ENCODE results near the gene SIDT1. TPM values are rescaled to one million over a fixed set of nuclear protein-coding genes. Genes with fewer than 3 reads are reported as not detected.

Gene SIDT1
- total RNA-seq, 2 donors from 2014 or later: 1.6 to 14.0 TPM

DNA sequence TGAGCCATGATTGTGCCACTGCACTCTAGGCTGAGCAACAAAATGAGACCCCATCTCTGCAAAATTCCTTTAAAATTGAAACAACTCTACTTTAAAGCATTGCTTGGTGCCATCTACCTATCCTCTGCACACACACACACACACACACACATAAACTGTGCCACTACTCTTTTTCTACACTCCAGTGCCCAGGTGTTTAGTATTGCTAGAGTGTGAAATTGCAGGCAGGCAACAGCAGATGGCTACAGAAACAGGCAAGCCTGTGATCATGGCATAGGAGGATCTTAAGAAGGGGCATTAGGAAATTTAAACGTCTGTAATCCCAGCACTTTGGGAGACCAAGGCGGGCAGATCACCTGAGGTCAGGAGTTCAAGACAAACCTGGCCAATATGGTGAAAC is 39.0 kb downstream of the SIDT1 start:
- Histone ChIP-seq H3K27ac (no peak overlapping the region), H3K27me3 (replicated peaks; ENCODE audit: insufficient read depth) (no peaks in the 10 kb centered on the region), H3K36me3 (no peaks in the 10 kb centered on the region), H3K9me3 (no peaks in the 10 kb centered on the region), H3K4me3 (no peak overlapping the region), H3K4me1 (ENCODE audit: control insufficient read depth in 1 of 2, low read depth in 2 of 2) (no peaks in the 10 kb centered on the region)
- TF ChIP-seq, protein P1, sequence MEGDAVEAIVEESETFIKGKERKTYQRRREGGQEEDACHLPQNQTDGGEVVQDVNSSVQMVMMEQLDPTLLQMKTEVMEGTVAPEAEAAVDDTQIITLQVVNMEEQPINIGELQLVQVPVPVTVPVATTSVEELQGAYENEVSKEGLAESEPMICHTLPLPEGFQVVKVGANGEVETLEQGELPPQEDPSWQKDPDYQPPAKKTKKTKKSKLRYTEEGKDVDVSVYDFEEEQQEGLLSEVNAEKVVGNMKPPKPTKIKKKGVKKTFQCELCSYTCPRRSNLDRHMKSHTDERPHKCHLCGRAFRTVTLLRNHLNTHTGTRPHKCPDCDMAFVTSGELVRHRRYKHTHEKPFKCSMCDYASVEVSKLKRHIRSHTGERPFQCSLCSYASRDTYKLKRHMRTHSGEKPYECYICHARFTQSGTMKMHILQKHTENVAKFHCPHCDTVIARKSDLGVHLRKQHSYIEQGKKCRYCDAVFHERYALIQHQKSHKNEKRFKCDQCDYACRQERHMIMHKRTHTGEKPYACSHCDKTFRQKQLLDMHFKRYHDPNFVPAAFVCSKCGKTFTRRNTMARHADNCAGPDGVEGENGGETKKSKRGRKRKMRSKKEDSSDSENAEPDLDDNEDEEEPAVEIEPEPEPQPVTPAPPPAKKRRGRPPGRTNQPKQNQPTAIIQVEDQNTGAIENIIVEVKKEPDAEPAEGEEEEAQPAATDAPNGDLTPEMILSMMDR (IDR thresholded peaks at IDR 0.05): no peak
- DNase-seq (ENCODE audit: low spot score) (no peak), ATAC-seq (ENCODE audit: insufficient number of reproducible peaks, low FRiP score, low read depth) (no peak)

DNA sequence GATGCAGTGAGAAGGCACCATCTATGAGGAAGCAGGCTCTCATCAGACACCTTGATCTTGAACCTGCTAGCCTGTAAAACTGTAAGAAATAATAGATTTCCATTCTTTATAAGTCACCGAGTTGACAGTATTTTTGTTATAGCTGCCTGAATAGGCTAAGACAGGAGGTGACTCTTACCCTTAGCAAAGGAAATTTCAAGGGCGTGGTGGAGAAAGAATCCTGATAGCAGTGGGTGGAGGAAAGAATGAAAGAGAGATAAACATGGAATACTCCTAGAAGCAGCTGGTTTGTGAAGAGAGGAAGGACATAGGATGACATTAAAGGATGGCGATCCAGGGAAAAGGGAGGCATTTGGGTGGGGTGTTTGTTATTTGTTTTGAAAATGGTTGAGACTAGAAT is 41.4 kb downstream of the SIDT1 start:
- TF ChIP-seq, protein P1 (IDR thresholded peaks at IDR 0.05): no peak
- ATAC-seq (ENCODE audit: insufficient number of reproducible peaks, low FRiP score, low read depth): no peak
- H3K27me3 ChIP-seq (replicated peaks; ENCODE audit: insufficient read depth): no peaks in the 10 kb centered on the region

DNA sequence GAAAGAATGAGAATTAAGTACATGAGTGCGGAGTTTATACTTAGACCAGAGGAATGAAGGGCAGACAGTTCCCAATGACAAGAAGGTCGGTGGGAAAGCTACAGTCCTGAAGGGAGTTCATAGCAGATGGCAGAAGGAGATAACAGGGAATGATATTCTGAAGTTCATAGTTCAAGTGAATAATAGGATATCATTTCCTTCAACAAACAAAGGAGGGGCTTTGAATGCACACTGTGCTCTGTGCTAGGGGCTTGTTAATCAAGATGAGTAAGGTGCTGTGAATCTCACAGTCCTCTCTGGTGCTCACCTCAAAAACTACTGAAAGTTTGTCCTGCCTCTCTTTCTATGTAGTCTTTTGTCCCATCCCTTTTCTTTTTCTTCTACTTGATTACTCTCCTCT is 41.9 kb downstream of the SIDT1 start:
- DNase-seq (ENCODE audit: low spot score) (no peak), ATAC-seq (ENCODE audit: insufficient number of reproducible peaks, low FRiP score, low read depth) (no peak)
- Histone ChIP-seq H3K27me3 (replicated peaks; ENCODE audit: insufficient read depth) (no peaks in the 10 kb centered on the region), H3K4me1 (ENCODE audit: control insufficient read depth in 1 of 2, low read depth in 2 of 2) (no peaks in the 10 kb centered on the region), H3K4me3 (no peak overlapping the region), H3K9me3 (no peaks in the 10 kb centered on the region), H3K27ac (no peak overlapping the region), H3K36me3 (no peaks in the 10 kb centered on the region)
- TF ChIP-seq, protein P1 (IDR thresholded peaks at IDR 0.05): no peak

More for the DNA sequence above, 41.4 kb downstream of the SIDT1 start:
- Histone ChIP-seq H3K9me3 (no peaks in the 10 kb centered on the region), H3K4me1 (ENCODE audit: control insufficient read depth in 1 of 2, low read depth in 2 of 2) (no peaks in the 10 kb centered on the region), H3K36me3 (no peaks in the 10 kb centered on the region), H3K4me3 (no peak overlapping the region), H3K27ac (no peak overlapping the region)
- DNase-seq (ENCODE audit: low spot score): no peak

DNA sequence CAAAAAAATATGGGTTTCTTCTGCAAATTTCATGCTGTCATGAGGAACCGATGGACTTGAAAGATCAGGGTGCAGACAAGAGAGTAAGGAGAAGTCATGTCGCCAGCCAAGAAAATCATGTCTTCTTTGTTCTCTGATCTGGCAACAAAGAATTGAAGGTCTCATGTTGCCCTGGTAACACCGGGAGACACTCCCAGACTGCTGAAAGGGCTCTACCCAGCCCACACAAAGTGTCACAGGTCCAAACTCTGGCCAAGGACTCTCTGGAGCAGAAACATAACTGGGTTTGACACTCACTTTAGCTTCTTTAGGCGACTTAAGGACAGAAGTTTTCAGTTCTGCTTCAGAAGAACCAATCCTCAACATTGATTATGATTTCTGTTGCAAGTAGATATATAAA is 42.9 kb downstream of the SIDT1 start:
- Histone ChIP-seq H3K27me3 (replicated peaks; ENCODE audit: insufficient read depth) (no peaks in the 10 kb centered on the region), H3K9me3 (no peaks in the 10 kb centered on the region), H3K36me3 (no peaks in the 10 kb centered on the region), H3K27ac (no peak overlapping the region), H3K4me1 (ENCODE audit: control insufficient read depth in 1 of 2, low read depth in 2 of 2) (no peaks in the 10 kb centered on the region), H3K4me3 (no peak overlapping the region)
- ATAC-seq (ENCODE audit: insufficient number of reproducible peaks, low FRiP score, low read depth) (no peak), DNase-seq (ENCODE audit: low spot score) (no peak)
- TF ChIP-seq, protein P1 (IDR thresholded peaks at IDR 0.05): no peak

DNA sequence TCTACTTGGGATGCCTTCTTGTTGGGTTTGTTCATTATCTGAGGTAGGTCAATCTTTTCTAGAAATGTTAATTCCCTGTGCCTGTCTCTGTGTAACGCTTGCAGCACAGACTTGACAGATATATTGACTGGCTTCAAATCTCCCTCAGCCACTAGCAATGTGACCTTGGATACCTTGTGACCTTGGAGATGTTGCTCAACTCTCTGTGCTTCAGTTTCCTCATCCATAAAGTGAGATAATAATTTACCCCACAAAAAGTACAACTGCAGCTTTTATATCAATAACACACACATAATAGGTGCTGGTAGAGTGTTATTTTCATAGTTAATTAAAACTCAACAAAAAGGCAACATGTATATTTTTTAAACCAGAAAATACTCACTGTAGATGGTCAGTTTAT is 52.9 kb downstream of the SIDT1 start:
- DNase-seq (ENCODE audit: low spot score): no peak
- Histone ChIP-seq H3K36me3 (no peaks in the 10 kb centered on the region), H3K27me3 (replicated peaks; ENCODE audit: insufficient read depth) (no peaks in the 10 kb centered on the region), H3K9me3 (no peaks in the 10 kb centered on the region), H3K4me1 (ENCODE audit: control insufficient read depth in 1 of 2, low read depth in 2 of 2) (no peaks in the 10 kb centered on the region), H3K27ac (no peak overlapping the region), H3K4me3 (no peak overlapping the region)
- no peak for ATAC-seq (ENCODE audit: insufficient number of reproducible peaks, low FRiP score, low read depth)
- TF ChIP-seq, protein P1 (IDR thresholded peaks at IDR 0.05): no peak
